IPS-NIHi7 (cell line): ENCODE results near the gene TNFRSF4.

Experiments used
- DNase-seq: peaks from one replicate; pipeline ENCODE4 v3.0.0; 2012; ENCODE audit warnings: mixed read lengths; ENCODE audit errors: extremely low spot score

The TNFRSF4 gene

GRCh38 chr1:1232796-1233566, 19.0 kb upstream of the TNFRSF4 start:
- DNase-seq: no peak

GRCh38 chr1:1232208-1232795, 18.3 kb upstream of the TNFRSF4 start, which contains the start of gene B3GALT6:
Gene B3GALT6 (plus strand): TSS chr1:1232237. CDS start chr1:1232279, 42 bp downstream.
- no peak for DNase-seq

DNA sequence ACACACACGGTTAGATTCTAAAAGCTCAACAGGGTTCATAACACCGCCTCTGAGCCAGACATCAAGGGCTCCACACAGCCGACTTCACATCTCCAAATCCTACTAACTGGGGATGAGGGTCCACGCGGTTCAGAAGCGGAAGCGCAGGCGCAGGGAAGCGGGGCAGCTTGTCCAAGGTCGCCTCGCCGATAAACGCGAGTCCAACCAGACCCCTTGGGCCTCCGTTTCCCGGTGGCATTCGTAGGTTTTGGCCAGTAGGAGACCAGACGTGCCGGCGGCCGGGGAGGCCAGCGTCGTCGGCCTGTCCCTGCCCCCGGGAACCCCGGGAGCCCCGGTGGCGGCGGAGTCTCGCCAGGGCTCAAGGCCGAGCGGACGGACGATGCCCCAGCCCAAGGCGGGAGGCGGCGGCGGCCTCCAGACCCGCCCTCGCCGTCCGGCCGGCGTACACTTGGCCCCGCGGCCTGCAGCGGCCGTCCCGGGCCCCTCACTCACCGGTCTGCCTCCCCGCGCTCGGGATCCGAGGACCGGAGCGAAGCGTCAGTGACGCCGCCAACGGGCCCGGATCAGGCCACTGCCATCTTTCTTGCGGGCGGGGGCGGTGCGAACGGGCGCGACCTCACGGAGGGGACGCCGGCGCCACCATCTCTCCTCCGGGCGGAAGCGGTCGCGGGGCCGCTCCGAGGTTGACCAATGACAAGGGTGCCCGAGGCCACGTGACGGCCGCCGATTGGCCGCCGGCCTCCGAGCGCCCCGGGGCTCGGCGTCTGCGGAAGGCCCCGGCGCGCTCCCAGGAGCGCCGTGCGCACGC, 17.7 kb upstream of the TNFRSF4 start, which contains the start of gene SDF4:
SDF4 (minus strand) TSS at position 602 of the 808 bp plus-strand sequence. CDS start 3,229 bp downstream, outside the sequence.
- DNase-seq: peak; percentile 100

DNA sequence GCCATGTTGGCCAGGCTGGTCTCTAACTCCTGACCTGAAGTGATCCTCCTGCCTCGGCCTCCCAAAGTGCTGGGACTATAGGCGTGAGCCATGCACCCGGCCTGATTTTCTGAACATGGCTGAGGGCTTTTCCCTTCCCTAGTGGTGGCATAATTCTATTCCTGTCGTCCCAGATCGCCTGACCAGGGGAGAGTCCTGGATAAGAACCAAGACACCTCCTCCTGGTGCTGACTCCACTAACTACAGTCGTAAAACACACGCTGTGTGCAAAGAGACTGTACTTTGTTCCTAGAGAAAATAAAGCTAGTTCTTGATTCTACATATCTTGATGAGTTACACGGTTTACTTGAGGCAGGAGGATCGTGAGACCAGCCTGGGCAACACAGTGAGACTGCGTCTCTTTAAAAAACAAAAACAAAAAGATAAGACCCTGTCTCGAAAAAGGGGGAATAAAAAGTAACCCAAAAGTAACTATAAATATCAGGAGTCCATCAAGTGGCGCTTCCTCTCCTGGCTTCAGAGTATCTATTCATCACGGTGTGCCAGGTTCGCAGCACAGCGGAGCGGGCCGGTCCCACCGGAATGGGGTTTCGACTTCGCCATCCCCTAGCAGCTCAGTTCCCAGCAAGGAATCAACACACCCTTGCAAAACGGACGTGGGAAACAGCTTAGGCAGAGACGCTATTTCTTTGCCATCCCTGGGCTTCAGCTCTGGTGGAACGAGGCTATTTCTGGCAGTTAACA, 16.9 kb upstream of the TNFRSF4 start:
- DNase-seq: no peak

- DNase-seq: no peak
Observed at GRCh38 chr1:1229770-1230169, 15.8 kb upstream of the TNFRSF4 start.

DNA sequence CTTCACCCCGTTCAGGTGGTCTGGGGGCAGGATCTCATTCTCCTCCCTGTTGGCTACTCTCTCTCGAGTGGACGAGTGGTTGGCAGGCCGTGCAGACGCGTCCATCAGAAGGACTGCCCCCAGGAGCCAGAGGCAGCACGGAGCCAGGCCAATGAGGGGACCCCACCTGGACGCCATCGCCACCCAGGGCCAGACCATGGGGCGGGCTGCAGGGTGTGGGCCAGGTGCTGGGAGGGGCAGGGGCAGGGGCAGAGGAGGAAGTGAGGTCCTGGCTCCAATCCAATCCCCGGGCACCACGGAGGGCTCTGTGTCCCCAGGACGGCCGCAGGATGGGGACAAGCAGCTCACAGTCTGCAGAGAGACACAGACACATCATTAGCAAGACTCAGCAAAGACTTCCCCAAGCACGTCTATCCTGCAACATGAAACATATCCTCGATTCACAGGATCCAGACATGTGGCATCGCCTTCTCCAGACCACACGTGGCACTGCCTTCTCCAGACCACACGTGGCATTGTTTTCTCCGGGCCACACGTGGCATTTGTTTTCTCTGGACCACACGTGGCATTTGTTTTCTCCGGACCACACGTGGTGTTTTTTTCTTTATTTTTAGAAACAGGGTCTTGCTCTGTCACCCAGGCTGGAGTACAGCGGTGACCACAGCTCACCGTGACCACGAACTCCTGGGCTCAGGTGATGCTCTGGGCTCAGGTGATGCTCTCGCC, 14.8 kb upstream of the TNFRSF4 start:
- DNase-seq: no peak

- DNase-seq: no peak
Observed at GRCh38 chr1:1228187-1228586, 14.2 kb upstream of the TNFRSF4 start.

- DNase-seq: no peak
Observed at GRCh38 chr1:1227386-1227785, 13.4 kb upstream of the TNFRSF4 start.

- DNase-seq: no peak
Observed at GRCh38 chr1:1226566-1227362, 12.8 kb upstream of the TNFRSF4 start.

DNA sequence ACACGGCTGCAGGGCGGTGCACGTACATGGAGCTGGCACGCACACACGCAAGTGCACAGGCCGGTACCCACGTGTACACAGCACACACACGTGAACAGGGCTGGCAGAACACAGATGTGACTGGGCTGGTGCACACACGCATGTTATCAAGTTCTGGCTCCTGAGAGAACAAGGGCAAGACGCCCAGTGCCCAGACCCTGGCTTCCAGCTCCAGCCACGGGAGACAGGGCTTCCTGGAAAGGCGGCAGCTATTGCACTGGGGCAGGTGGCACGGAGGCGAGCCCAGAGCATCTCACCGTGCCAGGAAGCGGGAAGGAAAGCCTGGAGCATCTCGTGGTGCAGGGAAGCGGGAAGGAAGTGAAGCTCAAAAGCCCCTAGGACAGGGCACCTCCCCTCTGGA, 12.0 kb upstream of the TNFRSF4 start:
- DNase-seq: no peak

DNA sequence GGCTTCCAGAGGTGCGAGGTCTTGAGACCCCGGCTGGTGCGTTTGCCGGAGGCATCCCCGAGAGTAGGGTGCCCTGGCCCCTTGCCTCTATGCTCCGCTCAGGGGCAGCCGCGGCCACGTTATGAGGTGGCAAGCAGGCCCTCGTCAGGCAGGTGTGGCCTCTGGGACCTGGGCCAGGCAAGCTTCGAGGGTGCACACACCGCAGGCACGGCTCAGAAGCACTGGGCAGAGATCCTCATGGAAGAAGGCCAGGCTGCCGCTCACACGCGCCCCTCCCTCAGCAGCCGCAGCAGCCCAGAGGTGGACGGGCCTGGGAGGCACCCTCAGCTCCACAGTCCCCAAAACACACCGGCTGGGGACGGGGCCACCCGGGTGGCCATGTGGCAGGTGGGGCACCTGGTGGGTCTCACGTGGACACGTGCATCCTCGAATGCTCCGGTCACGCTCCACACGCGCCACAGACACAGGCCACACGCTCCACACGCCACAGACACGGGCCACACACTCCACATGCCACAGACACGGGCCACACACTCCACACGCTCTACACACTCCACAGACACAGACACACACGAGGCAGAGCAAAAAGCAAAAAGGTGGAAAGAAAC, 11.4 kb upstream of the TNFRSF4 start:
- DNase-seq: no peak

GRCh38 chr1:1223891-1224290, 9.9 kb upstream of the TNFRSF4 start:
- DNase-seq: no peak

DNA sequence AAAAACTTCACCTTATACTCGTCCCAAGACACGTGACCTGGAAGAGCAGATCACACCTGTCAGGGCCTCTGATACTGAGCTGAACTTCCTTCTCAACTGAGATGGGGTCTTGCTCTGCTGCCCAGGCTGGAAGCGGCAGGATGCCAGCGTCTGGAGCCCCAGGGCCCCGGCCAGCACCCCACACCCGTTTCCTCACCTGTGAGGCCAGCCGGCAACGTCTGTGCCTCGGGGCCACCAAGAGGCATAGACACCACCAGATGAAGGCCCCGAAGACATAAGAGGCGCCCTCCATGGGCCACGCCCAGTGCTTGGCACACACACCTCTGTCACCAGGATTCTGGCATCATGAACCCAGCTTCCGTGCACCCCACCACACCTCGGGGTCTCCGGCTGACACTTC, 9.4 kb upstream of the TNFRSF4 start:
- DNase-seq: no peak

- DNase-seq: no peak
Observed at GRCh38 chr1:1222575-1223225, 8.7 kb upstream of the TNFRSF4 start.

- no peak for DNase-seq
Observed at GRCh38 chr1:1221887-1222574, 8.1 kb upstream of the TNFRSF4 start.

GRCh38 chr1:1220197-1220596, 6.2 kb upstream of the TNFRSF4 start:
- DNase-seq: no peak

DNA sequence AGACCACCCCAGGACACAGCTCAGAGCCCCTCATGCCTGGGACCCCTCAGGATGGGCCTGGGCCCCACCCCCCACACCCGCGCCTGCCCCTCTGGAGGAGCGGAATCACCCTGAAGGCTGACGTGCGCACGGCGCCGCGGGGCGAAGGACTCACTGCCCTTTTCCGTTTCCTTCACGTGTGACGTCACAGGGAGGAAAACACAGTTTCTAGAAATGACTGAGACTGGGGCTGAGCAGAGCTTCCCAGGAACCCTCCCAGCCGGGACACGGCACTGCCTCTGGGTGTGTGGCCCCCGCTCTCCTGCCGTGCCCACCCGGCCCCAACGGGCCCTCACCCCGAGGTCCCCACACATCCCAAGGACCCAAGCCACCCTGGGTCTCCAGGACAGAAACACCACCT, 5.4 kb upstream of the TNFRSF4 start:
- DNase-seq: no peak

DNA sequence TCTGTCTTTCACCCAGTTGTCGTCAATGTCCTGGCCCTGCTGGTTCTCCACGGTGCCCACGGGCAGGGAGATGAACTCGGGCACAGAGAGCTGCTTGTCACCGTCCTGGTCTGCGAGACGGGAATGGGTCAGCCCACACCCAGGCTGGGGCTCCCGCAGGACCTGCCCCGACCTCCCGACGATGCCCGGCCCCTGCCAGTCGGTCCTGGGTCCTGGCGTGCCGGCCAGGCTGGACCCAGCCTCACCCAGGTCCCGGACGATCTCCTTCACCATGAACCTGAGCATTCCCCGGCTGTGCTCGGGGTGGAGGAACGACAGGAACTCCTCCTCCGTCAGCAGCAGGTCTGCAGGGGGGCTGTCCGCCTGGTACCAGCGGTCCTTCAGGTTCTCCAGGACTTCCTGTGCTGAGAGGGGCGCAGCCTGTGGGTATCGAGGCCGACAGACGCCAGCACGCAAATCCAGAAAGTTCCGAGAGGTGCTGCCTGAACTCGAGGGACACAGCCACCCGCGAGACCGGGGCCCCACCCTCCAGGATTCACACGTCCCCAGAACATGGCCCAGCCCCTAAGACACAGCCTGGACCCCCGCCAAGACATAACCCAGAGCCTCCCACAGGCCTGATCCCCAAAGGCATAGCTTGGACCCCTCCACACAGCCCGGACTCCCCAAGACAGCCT, 4.7 kb upstream of the TNFRSF4 start:
- DNase-seq: no peak
